ENCODE results near the gene COPS7B.

COPS7B gene

GRCh38 chr2:231810905-231811304 is 24.7 kb downstream of the COPS7B start:
- no peak overlapping the region for H3K4me3 ChIP-seq (ENCODE audit: low read length)
- DNase-seq (ENCODE audit: low read depth): no peak
- no peak for TF ChIP-seq CTCF (conservative IDR thresholded peaks at IDR 0.05; ENCODE audit: low read depth, low read length)

- no peak for TF ChIP-seq CTCF (conservative IDR thresholded peaks at IDR 0.05; ENCODE audit: low read depth, low read length)
- H3K4me3 ChIP-seq (ENCODE audit: low read length): no peak overlapping the region
- DNase-seq (ENCODE audit: low read depth): no peak
Measured at GRCh38 chr2:231816327-231817026, 30.2 kb downstream of the COPS7B start.

GRCh38 chr2:231819447-231820042 is 33.3 kb downstream of the COPS7B start:
- no peak for TF ChIP-seq CTCF (conservative IDR thresholded peaks at IDR 0.05; ENCODE audit: low read depth, low read length)
- no peak overlapping the region for H3K4me3 ChIP-seq (ENCODE audit: low read length)
- DNase-seq (ENCODE audit: low read depth): no peak

- DNase-seq (ENCODE audit: low read depth): no peak
- no peak for TF ChIP-seq CTCF (conservative IDR thresholded peaks at IDR 0.05; ENCODE audit: low read depth, low read length)
- H3K4me3 ChIP-seq (ENCODE audit: low read length): no peak overlapping the region
Measured at GRCh38 chr2:231820786-231821303, 34.6 kb downstream of the COPS7B start.

GRCh38 chr2:231821908-231822307 is 35.7 kb downstream of the COPS7B start:
- no peak for DNase-seq (ENCODE audit: low read depth)
- TF ChIP-seq CTCF (conservative IDR thresholded peaks at IDR 0.05; ENCODE audit: low read depth, low read length): no peak
- H3K4me3 ChIP-seq (ENCODE audit: low read length): no peak overlapping the region

GRCh38 chr2:231853105-231853504 is 66.9 kb downstream of the COPS7B start:
- no peak for DNase-seq (ENCODE audit: low read depth)
- TF ChIP-seq CTCF (conservative IDR thresholded peaks at IDR 0.05; ENCODE audit: low read depth, low read length): no peak
- H3K4me3 ChIP-seq (ENCODE audit: low read length): no peak overlapping the region

- no peak for DNase-seq (ENCODE audit: low read depth)
- TF ChIP-seq CTCF (conservative IDR thresholded peaks at IDR 0.05; ENCODE audit: low read depth, low read length): no peak
- H3K4me3 ChIP-seq (ENCODE audit: low read length): no peak overlapping the region
Measured at GRCh38 chr2:231854616-231855125, 68.4 kb downstream of the COPS7B start.
